ENCODE results near the gene UBE2J2. TPM values are rescaled to one million over a fixed set of nuclear protein-coding genes. Genes with fewer than 3 reads are reported as not detected.

Gene UBE2J2
- total RNA-seq, 1 donor, result 51.4 TPM

GRCh38 chr1:1219341-1219740 is 54.3 kb downstream of the UBE2J2 start:
- no peak for DNase-seq (ENCODE audit: low read depth)
- TF ChIP-seq, protein P1, sequence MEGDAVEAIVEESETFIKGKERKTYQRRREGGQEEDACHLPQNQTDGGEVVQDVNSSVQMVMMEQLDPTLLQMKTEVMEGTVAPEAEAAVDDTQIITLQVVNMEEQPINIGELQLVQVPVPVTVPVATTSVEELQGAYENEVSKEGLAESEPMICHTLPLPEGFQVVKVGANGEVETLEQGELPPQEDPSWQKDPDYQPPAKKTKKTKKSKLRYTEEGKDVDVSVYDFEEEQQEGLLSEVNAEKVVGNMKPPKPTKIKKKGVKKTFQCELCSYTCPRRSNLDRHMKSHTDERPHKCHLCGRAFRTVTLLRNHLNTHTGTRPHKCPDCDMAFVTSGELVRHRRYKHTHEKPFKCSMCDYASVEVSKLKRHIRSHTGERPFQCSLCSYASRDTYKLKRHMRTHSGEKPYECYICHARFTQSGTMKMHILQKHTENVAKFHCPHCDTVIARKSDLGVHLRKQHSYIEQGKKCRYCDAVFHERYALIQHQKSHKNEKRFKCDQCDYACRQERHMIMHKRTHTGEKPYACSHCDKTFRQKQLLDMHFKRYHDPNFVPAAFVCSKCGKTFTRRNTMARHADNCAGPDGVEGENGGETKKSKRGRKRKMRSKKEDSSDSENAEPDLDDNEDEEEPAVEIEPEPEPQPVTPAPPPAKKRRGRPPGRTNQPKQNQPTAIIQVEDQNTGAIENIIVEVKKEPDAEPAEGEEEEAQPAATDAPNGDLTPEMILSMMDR (IDR thresholded peaks at IDR 0.05; ENCODE audit: insufficient read depth, low read depth, low read length), result no peak
- no peak overlapping the region for H3K4me3 ChIP-seq (ENCODE audit: low read depth, low read length)

- TF ChIP-seq, protein P1 (IDR thresholded peaks at IDR 0.05; ENCODE audit: insufficient read depth, low read depth, low read length), result no peak
- DNase-seq (ENCODE audit: low read depth), result no peak
- H3K4me3 ChIP-seq (ENCODE audit: low read depth, low read length), result no peak overlapping the region
Observed at GRCh38 chr1:1218524-1219200, 55.0 kb downstream of the UBE2J2 start.

DNA sequence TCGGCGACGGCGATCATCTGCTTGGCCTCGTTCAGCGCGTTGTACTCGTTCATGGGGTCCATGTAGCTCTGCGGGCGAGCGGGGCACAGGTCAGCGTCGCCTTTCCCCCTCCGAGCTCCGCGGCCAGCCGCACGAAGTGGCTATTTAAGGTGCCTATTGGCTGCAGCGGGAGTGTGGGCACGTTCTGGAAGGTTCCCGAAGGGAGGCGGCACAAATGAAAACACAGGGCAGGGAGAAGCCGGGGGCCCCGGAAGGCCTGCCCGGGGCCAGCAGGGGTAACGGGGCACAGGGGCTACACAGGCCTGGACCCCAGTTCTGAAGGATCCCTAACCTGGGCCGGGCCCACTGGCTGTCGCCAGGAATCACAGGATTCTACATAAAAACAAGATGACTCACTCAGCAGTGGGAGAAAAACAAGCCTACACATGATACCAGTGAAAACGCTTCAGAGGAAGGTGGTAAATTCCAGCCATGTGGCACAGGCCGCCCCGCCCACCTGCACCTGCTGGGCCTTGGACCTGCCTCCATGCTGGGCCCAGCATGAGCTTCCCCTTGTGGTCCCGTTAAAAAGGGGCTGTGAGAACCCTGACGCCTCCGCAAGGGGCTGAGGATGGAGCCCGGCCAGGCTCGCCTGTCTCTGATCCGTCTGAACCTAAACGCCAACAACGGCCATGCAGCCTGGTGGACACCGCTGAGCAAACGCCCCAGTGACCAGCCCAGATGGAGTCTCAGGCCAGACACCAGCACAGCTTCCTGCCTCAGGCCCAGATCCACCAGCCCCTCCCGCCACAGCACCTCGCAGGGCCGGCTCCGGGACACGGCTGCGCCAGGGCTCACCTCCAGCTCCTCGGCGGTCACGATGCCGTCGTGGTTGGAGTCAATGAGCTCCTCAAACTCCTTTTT is 55.8 kb downstream of the UBE2J2 start:
- TF ChIP-seq, protein P1 (IDR thresholded peaks at IDR 0.05; ENCODE audit: insufficient read depth, low read depth, low read length), result no peak
- peak; percentile 14 for DNase-seq (ENCODE audit: low read depth)
- H3K4me3 ChIP-seq (ENCODE audit: low read depth, low read length), result no peak overlapping the region

GRCh38 chr1:1216770-1217620 is 56.7 kb downstream of the UBE2J2 start:
- DNase-seq (ENCODE audit: low read depth), result no peak
- TF ChIP-seq, protein P1 (IDR thresholded peaks at IDR 0.05; ENCODE audit: insufficient read depth, low read depth, low read length), result no peak
- H3K4me3 ChIP-seq (ENCODE audit: low read depth, low read length), result no peak overlapping the region

DNA sequence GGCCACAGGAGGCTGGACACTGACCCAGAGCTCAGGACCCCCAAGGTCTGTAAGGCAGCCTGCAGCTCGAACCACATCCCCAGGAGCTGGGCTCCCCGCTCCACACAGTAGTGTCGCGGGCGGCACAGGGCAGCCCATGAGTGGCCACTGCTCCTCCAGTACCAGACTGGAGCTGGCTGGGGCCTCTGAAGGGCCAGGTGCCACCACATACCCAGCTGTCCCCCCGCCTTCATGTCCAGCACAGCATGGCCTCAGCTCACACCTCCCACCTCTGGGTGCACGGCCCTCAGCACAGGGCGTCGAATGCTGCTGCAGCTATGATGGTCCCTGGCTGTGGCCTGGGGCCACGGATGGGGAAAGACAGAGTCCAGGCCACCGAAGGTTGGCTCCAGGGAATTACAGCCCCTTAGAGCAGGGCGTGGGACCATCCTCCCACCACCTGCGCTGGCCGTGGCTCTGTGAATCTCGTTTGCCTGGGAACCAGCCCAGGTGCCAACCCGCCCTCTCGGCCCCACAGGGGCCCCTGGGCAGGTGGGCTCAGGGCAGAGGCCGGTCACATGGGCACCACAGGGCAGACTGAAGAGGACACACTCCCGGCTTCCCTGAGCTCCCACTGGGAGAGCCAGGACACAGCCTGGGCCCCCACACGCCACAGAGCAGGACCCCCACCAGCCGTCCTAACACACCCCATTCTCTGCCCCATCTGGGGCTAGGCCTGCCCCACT is 57.6 kb downstream of the UBE2J2 start:
- TF ChIP-seq, protein P1 (IDR thresholded peaks at IDR 0.05; ENCODE audit: insufficient read depth, low read depth, low read length), result no peak
- DNase-seq (ENCODE audit: low read depth), result no peak
- no peak overlapping the region for H3K4me3 ChIP-seq (ENCODE audit: low read depth, low read length)
